WERI-Rb-1 (cell line): Measurements from ENCODE around the gene MAN2C1.

Experiments
- DNase-seq: peaks from one replicate; pipeline ENCODE4 v3.0.0-alpha.2; 2020
- H3K27ac ChIP-seq: fragments of 250-450 bp; sonication (Bioruptor Pico); 2 replicates; pipeline ENCODE4 v1.5.1; 2020; ENCODE audit warnings: mild to moderate bottlenecking, moderate library complexity
- H3K27me3 ChIP-seq: fragments of 250-450 bp; sonication (Bioruptor Pico); 2 replicates; pipeline ENCODE4 v1.5.1; 2021; ENCODE audit warnings: mild to moderate bottlenecking, low read depth, moderate library complexity; ENCODE audit not compliant: insufficient read depth, severe bottlenecking
- H3K36me3 ChIP-seq: fragments of 250-450 bp; sonication (Bioruptor Pico); 2 replicates; pipeline ENCODE4 v1.5.1; 2020; ENCODE audit warnings: mild to moderate bottlenecking, moderate library complexity
- H3K4me3 ChIP-seq: 2 replicates; pipeline ENCODE4 v1.5.1; 2011; ENCODE audit warnings: low read depth, mild to moderate bottlenecking, control low read depth, low read length
- H3K9me3 ChIP-seq: fragments of 250-450 bp; sonication (Bioruptor Pico); 2 replicates; pipeline ENCODE4 v1.5.1; 2021; ENCODE audit warnings: mild to moderate bottlenecking, moderate library complexity; ENCODE audit not compliant: severe bottlenecking
- CTCF ChIP-seq: IDR thresholded peaks from 2 replicates; pipeline ENCODE4 v1.5.1; 2011; ENCODE audit warnings: low read depth, mild to moderate bottlenecking, control low read depth, inconsistent platforms, low read length

MAN2C1 gene

GRCh38 chr15:75355369-75355768 is 13.0 kb downstream of the MAN2C1 start:
- no peak for TF ChIP-seq CTCF
- DNase-seq, result no peak
- no peaks in the 10 kb centered on the region for H3K9me3 ChIP-seq
- H3K27ac ChIP-seq, result no peak overlapping the region
- H3K27me3 ChIP-seq, result no peaks in the 10 kb centered on the region
- H3K36me3 ChIP-seq, result peaks cover 5% of the 10 kb centered on the region; the same call in 1 of the 2 replicates
- H3K4me3 ChIP-seq, result no peak overlapping the region

DNA sequence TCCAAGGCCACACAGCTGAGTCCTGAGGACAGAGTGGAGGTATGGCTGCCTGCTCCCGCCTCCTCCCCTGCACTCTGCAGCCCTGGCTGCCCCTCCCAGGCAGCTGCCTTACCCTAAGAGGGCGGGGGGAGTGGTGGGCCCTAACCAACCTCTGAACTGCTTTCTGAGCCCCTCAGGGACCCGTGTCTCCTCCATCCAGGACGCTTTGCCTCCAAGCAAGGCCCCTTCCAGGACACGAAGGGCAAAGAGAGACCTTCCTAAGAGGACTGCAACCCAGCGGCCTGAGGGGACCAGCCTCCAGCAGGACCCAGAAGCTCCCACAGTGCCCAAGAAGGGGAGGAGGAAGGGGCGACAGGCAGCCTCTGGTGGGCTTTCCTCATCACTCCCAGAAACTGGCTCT is 14.0 kb downstream of the MAN2C1 start:
- no peak overlapping the region for H3K4me3 ChIP-seq
- H3K36me3 ChIP-seq, result peaks cover 5% of the 10 kb centered on the region; the same call in 1 of the 2 replicates
- no peaks in the 10 kb centered on the region for H3K27me3 ChIP-seq
- no peak overlapping the region for H3K27ac ChIP-seq
- no peak for DNase-seq
- TF ChIP-seq CTCF, result no peak
- H3K9me3 ChIP-seq, result no peaks in the 10 kb centered on the region

GRCh38 chr15:75353604-75354003 is 14.8 kb downstream of the MAN2C1 start:
- no peak for DNase-seq
- no peak for TF ChIP-seq CTCF
- Histone ChIP-seq H3K27ac (no peak overlapping the region), H3K4me3 (no peak overlapping the region), H3K36me3 (peaks cover 5% of the 10 kb centered on the region; the same call in 1 of the 2 replicates), H3K27me3 (no peaks in the 10 kb centered on the region), H3K9me3 (no peaks in the 10 kb centered on the region)

- H3K4me3 ChIP-seq, result no peak overlapping the region
- no peak for DNase-seq
- no peak overlapping the region for H3K27ac ChIP-seq
- TF ChIP-seq CTCF, result no peak
- no peaks in the 10 kb centered on the region; the same call in 1 of the 2 replicates for H3K36me3 ChIP-seq
- no peaks in the 10 kb centered on the region for H3K9me3 ChIP-seq
- no peaks in the 10 kb centered on the region for H3K27me3 ChIP-seq
Measured at GRCh38 chr15:75352186-75353080, 16.0 kb downstream of the MAN2C1 start.

GRCh38 chr15:75350601-75351361 is 17.6 kb downstream of the MAN2C1 start:
- H3K27ac ChIP-seq, result no peak overlapping the region

More at GRCh38 chr15:75350601-75351361, 17.6 kb downstream of the MAN2C1 start:
- Histone ChIP-seq H3K4me3 (no peak overlapping the region), H3K36me3 (no peaks in the 10 kb centered on the region; the same call in 1 of the 2 replicates), H3K9me3 (no peaks in the 10 kb centered on the region), H3K27me3 (no peaks in the 10 kb centered on the region)
- TF ChIP-seq CTCF, result no peak
- no peak for DNase-seq
